Measurements from ENCODE around the gene FPR3.

The FPR3 gene

DNA sequence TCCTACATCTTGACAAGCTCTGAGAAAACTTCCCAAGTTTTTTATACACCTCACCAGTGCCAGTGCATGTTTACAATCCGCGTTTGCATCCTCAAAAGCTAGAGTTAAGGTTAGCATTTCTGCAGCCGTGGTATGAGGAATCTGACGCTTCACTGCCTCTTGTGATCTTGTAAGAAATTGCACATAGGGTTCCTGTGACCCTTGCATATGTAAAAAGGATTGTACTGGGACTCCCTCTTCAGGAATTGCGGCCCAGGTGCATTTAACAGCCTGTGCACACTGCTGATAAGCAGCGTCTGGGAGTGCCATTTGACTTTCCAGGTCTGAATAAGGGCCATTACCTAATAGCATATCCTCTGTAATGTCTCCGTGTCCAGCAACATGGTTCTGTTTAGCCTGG, 15.3 kb downstream of the FPR3 start:
- DNase-seq (ENCODE audit: low spot score), result no peak
- TF ChIP-seq, protein P1, sequence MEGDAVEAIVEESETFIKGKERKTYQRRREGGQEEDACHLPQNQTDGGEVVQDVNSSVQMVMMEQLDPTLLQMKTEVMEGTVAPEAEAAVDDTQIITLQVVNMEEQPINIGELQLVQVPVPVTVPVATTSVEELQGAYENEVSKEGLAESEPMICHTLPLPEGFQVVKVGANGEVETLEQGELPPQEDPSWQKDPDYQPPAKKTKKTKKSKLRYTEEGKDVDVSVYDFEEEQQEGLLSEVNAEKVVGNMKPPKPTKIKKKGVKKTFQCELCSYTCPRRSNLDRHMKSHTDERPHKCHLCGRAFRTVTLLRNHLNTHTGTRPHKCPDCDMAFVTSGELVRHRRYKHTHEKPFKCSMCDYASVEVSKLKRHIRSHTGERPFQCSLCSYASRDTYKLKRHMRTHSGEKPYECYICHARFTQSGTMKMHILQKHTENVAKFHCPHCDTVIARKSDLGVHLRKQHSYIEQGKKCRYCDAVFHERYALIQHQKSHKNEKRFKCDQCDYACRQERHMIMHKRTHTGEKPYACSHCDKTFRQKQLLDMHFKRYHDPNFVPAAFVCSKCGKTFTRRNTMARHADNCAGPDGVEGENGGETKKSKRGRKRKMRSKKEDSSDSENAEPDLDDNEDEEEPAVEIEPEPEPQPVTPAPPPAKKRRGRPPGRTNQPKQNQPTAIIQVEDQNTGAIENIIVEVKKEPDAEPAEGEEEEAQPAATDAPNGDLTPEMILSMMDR (IDR thresholded peaks at IDR 0.05; ENCODE audit: extremely low read depth, missing control alignments), result no peak

DNA sequence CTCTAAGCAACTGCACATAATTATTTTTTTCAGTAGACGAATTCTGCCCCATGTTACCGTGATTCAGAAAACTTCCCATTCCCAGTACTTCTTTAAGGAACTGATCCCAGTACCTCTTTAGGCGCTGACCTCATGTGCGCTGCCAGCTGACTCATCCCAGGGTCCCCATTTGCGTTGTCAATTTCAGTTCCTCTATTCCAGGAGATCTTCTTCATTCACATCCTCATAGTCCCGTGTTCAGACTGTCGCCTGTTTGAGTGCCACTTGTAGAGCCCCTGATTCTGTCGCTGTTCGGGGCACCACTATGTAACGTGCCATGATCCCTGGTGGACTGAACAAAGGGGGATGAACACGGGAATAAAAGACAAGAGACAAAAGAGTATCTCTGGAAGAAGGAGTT, 16.4 kb downstream of the FPR3 start:
- no peak for DNase-seq (ENCODE audit: low spot score)
- TF ChIP-seq, protein P1 (IDR thresholded peaks at IDR 0.05; ENCODE audit: extremely low read depth, missing control alignments), result no peak

DNA sequence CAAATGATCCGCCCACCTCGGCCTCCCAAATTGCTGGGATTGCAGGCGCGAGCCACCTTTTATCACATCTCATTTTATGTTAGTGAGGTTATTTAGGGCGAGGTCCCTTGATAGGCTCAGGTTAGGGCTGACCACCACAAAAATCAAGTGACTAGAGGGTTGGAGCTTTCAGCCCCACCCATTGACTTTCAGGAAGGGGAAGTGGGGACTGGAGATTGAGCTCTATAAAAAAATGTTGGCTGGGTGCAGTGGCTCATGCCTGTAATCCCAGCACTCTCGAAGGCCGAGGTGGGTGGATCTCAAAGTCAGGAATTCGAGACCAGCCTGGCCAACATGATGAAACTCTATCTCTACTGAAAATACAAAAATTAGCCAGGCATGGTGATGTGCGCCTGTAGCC, 20.1 kb downstream of the FPR3 start:
- DNase-seq (ENCODE audit: low spot score), result no peak
- TF ChIP-seq, protein P1 (IDR thresholded peaks at IDR 0.05; ENCODE audit: extremely low read depth, missing control alignments), result no peak

DNA sequence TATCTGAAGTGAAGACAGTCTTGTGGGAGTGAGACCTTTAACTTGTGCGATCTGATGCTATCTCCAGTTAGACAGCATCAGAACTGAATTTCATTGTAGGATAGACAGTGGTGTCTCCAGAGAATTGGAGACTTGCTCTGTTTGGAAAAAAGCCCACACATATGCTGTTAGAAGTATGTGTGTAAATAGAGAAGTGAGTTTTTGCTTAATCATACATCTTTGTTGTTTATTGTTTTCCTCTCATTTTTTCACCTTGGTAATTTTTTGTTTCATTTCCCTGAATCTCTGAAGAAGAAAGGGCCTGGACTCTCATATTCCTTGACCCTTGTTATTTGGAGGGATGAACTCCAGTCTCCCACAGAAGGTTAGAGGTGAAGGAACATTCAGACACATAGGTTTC, 21.8 kb downstream of the FPR3 start:
- DNase-seq (ENCODE audit: low spot score), result no peak
- TF ChIP-seq, protein P1 (IDR thresholded peaks at IDR 0.05; ENCODE audit: extremely low read depth, missing control alignments), result no peak

DNA sequence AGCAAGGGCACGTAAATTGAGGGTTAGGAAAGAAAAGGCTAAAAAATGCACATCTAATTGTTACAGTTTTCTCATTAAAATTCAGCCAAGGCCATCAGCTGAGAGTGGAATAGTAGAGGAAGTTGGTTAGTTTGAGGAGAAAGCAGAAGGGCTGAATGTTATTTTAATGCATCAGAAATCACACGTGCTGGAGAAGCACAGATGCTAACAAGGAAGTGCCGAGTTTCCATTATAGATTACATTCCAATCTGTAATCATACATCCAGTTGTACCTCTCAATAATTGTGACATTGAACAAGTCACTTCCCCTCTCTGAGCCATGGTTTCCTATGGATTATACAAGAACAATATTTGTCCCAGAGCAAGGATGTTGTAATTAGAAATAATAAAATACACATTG, 25.1 kb downstream of the FPR3 start:
- DNase-seq (ENCODE audit: low spot score), result no peak
- TF ChIP-seq, protein P1 (IDR thresholded peaks at IDR 0.05; ENCODE audit: extremely low read depth, missing control alignments), result no peak

DNA sequence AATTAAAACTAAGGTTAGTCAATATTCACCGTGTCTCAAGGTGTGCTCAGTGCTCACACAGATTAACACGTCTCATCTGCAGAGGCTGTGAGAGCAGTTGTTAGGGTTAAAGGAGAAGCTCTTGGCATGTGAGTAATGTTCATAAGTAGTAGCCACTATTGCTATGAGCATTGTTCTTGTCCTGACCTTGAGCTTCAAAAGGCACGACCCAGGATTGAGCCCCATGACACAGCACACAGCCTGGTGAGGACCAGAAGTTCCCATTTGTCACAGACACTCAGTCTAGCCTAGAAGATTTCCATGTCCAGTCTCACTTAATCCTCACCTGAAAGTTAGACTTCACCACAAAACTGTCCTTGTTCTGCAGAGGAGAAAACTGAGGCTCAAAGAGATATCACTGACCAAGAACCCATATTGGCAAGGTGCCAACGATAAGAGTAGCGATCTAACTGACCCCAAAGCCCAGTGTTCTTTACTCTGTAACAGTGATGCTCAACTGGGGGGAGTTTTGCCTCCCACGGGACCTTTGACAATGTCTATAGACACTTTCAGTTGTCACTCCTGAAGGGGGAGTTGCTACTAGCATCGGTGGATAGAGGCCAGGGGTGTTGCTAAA, 26.0 kb downstream of the FPR3 start:
- TF ChIP-seq, protein P1 (IDR thresholded peaks at IDR 0.05; ENCODE audit: extremely low read depth, missing control alignments), result no peak
- DNase-seq (ENCODE audit: low spot score), result no peak

DNA sequence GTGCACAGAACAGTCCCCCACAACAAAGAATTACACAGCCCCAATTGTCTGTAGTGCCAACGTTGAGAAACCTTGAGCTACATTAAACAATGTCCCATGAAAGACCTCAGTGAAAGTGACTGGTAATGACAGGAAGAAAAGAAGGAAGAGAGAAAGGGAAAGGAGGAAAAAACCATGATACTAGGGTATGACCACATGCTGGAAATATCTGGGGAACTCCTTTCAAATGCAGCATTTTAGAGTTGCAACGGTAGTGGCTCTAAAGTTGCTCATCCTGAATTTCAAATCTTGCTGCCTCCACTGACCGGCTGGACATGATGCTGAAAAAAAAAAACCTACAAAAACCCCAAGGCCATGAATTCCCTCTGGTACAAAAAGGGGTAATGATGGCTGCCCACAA, 26.5 kb downstream of the FPR3 start:
- no peak for DNase-seq (ENCODE audit: low spot score)
- TF ChIP-seq, protein P1 (IDR thresholded peaks at IDR 0.05; ENCODE audit: extremely low read depth, missing control alignments), result no peak
